Neutrophil (primary cell): Measurements from ENCODE around the gene IDUA.

Experiments used
- H3K27ac ChIP-seq: fragments of 200-600 bp; sonication (generic); 2 replicates; pipeline ENCODE4 v1.5.1; 2016; ENCODE audit warnings: mild to moderate bottlenecking, moderate library complexity
- H3K27me3 ChIP-seq: fragments of 200-600 bp; sonication (generic); 2 replicates; pipeline ENCODE4 v1.6.0; 2016; ENCODE audit warnings: mild to moderate bottlenecking
- H3K36me3 ChIP-seq: fragments of 200-600 bp; sonication (generic); 2 replicates; pipeline ENCODE4 v1.5.1; 2017
- H3K4me1 ChIP-seq, 2 experiments: fragments of 200-600 bp in 1 of 2; sonication (generic) in 1 of 2; 1 replicate in 1 of 2; 2 replicates in 1 of 2; pipeline versions ENCODE4 v1.5.1 to v1.6.1; 2013 to 2016; ENCODE audit warnings: low read depth in 1 of 2, low read length in 1 of 2, mild to moderate bottlenecking in 1 of 2, moderate library complexity in 1 of 2; ENCODE audit not compliant: control insufficient read depth in 1 of 2, insufficient read depth in 1 of 2
- H3K4me3 ChIP-seq, 2 experiments: fragments of 200-600 bp in 1 of 2; sonication (generic) in 1 of 2; 1 replicate in 1 of 2; 2 replicates in 1 of 2; pipeline ENCODE4 v1.5.1; 2013 to 2016; ENCODE audit warnings: low read depth in 1 of 2, low read length in 1 of 2, mild to moderate bottlenecking in 1 of 2, moderate library complexity in 1 of 2
- H3K9me3 ChIP-seq: fragments of 200-600 bp; sonication (generic); 2 replicates; pipeline ENCODE4 v1.5.1; 2016
- TF ChIP-seq, protein P1 (sequence below): fragments of 200-600 bp; sonication (generic); IDR thresholded peaks from 2 replicates; pipeline ENCODE4 v1.5.1; 2016; ENCODE audit warnings: antibody characterized with exemption

Gene IDUA

DNA sequence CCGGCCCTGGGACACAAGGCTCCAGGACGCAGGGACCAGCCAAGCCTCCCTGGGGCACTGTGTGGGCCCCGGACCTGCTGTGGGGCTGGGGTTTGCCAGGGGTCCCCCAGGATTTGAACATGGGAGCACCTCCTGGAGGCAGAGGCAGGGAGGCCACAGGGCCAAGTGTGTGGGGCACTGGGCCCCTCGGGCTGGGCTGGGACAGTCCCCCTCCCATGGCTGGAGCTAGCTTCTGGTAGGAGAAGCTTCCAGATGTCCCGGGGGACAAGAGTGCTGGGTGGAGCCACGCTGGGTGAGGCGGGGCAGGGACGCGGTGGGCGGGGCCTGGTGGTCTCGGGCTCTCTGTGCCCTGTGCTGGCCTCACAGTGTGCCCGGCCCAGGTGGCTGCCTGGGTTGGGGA, 43.2 kb downstream of the IDUA start:
- TF ChIP-seq, protein P1, sequence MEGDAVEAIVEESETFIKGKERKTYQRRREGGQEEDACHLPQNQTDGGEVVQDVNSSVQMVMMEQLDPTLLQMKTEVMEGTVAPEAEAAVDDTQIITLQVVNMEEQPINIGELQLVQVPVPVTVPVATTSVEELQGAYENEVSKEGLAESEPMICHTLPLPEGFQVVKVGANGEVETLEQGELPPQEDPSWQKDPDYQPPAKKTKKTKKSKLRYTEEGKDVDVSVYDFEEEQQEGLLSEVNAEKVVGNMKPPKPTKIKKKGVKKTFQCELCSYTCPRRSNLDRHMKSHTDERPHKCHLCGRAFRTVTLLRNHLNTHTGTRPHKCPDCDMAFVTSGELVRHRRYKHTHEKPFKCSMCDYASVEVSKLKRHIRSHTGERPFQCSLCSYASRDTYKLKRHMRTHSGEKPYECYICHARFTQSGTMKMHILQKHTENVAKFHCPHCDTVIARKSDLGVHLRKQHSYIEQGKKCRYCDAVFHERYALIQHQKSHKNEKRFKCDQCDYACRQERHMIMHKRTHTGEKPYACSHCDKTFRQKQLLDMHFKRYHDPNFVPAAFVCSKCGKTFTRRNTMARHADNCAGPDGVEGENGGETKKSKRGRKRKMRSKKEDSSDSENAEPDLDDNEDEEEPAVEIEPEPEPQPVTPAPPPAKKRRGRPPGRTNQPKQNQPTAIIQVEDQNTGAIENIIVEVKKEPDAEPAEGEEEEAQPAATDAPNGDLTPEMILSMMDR = no peak
- no peaks in the 10 kb centered on the region for H3K9me3 ChIP-seq
- peaks cover 19% of the 10 kb centered on the region for H3K27me3 ChIP-seq
- no peak overlapping the region for H3K4me3 ChIP-seq
- no peaks in the 10 kb centered on the region for H3K4me1 ChIP-seq
- H3K27ac ChIP-seq = no peak overlapping the region
- no peaks in the 10 kb centered on the region for H3K36me3 ChIP-seq

DNA sequence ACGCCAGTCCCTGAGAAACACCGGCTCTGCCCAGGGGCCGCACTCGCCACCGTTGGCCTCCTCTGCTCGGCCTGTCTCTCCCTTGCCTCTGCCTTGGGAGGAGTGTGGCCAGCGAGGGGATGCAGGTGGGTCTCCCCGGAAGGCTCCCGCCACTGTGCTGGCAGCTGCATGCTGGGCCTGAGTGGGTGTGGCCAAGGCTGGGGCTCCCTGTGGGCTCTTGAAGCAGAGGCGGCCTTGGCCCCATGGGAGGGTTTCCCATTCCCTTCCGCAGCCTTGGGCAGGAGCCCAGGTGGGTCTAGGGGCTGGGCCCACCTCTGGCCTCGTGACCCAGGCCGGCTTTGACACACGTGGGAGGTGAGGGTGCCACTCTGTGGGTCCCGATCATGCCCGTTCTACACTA, 43.7 kb downstream of the IDUA start:
- H3K27me3 ChIP-seq = peaks cover 19% of the 10 kb centered on the region
- no peaks in the 10 kb centered on the region for H3K9me3 ChIP-seq
- TF ChIP-seq, protein P1 = no peak
- no peak overlapping the region for H3K27ac ChIP-seq
- no peaks in the 10 kb centered on the region for H3K36me3 ChIP-seq
- no peaks in the 10 kb centered on the region for H3K4me1 ChIP-seq
- no peak overlapping the region for H3K4me3 ChIP-seq

DNA sequence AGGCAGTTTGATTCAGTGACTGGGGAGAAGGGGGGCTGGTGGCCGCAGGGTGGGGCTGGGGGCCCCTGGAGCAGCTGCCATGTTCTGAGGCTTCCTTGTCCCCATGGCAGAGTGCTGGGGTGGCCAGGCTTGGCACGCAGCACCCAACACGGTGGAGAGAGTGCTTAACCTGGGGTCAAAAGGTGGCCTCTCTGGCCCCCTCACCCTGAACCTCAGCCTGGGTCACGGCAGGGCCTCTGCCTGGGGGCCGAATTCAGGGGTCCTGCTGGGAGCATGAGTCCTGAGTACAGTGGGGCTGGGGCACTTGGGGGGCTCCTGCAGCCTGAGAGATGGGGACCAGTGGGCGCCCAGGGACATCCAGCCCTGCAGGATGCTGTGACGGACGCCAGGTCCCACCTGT, 44.5 kb downstream of the IDUA start:
- Histone ChIP-seq H3K4me3 (no peak overlapping the region), H3K36me3 (no peaks in the 10 kb centered on the region), H3K27ac (no peak overlapping the region), H3K9me3 (no peaks in the 10 kb centered on the region), H3K4me1 (no peaks in the 10 kb centered on the region), H3K27me3 (peaks cover 19% of the 10 kb centered on the region)
- TF ChIP-seq, protein P1 = no peak

DNA sequence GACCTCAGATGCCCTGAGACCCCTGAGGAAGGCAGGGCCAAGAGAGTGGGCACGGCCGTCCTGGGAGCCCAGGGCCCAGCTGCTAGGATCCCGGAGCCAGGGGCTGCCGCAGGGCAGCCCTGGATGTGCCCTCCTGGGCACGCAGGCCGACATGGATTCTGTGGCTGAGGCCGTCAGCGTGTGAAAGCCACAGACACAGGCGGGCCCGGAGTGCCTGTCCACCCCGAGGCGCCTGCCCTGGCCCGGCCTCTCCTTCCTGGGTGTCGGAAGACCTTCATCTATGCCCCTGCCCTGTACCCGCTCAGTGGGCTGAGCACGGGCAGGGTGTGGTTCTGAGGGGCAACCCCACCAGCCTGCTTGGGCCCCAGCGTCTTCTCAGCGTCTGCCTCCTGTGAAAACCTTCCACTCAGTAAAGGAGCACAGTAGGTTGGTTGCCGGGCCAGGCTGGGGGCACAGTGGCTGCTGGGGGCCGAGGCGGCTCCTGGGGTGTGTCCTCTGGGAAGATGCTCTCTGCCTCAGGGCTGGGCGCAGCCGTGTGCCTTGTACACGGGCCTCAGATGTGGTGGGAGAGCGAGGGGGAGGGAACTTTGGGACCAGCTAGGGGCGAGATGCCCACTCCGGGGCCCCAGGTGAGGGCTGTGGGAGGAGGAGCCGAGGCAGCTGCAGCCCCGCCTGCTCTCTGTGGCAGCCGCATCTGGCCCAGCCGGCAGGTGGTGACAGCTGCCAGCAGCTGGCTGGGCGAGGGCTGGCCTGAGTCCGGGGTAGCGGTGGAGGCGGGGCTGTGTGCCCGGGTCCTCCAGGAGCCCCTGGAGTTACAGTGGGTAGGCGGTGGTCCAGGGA, 45.3 kb downstream of the IDUA start:
- Histone ChIP-seq H3K27me3 (peaks cover 19% of the 10 kb centered on the region), H3K4me3 (no peak overlapping the region)

DNA sequence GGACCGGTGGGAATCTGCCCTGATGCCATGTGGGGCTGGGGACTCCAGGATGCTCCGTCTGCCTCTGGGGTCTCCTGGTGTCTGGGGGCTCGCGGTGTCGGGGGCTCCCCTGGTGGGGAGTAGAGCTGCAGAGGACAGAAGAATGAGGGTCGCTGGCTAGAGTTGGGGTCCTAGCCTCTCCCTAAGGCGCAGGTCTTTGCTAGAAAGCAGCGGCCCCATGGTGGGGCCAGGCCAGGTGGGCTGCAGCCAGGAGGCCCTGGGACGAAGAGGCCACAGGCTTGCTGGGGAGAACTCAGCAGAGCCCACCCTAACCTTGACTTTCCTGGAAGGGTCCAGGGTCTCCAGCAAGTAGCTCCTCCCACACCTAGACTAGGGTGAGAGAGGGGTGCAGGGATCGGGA, 46.0 kb downstream of the IDUA start:
- Histone ChIP-seq H3K4me3 (no peak overlapping the region), H3K9me3 (no peaks in the 10 kb centered on the region), H3K27me3 (peaks cover 19% of the 10 kb centered on the region), H3K4me1 (no peaks in the 10 kb centered on the region), H3K36me3 (no peaks in the 10 kb centered on the region), H3K27ac (no peak overlapping the region)
- TF ChIP-seq, protein P1 = no peak

More for the DNA sequence above, 45.3 kb downstream of the IDUA start:
- no peak overlapping the region for H3K27ac ChIP-seq
- H3K9me3 ChIP-seq = no peaks in the 10 kb centered on the region
- H3K36me3 ChIP-seq = no peaks in the 10 kb centered on the region
- TF ChIP-seq, protein P1 = no peak
- no peaks in the 10 kb centered on the region for H3K4me1 ChIP-seq
